ENCODE measurements around the gene ZFP64.

ZFP64 gene

GRCh38 chr20:52153896-52154295 is 37.7 kb downstream of the ZFP64 start:
- DNase-seq, result no peak

GRCh38 chr20:52152921-52153320 is 38.7 kb downstream of the ZFP64 start:
- DNase-seq, result no peak

- DNase-seq, result no peak
These were observed 39.2 kb downstream of the ZFP64 start for GRCh38 chr20:52152416-52152815.

GRCh38 chr20:52150440-52151258 is 40.9 kb downstream of the ZFP64 start:
- peak; percentile 49 for DNase-seq

- DNase-seq, result no peak
These were observed 46.0 kb downstream of the ZFP64 start for GRCh38 chr20:52145587-52145986.

GRCh38 chr20:52143277-52143676 is 48.3 kb downstream of the ZFP64 start:
- DNase-seq, result no peak

- DNase-seq, result no peak
These were observed 48.8 kb downstream of the ZFP64 start for GRCh38 chr20:52142757-52143156.

- DNase-seq, result no peak
These were observed 51.6 kb downstream of the ZFP64 start for GRCh38 chr20:52139986-52140385.

GRCh38 chr20:52137850-52138249 is 53.7 kb downstream of the ZFP64 start:
- DNase-seq, result no peak

- DNase-seq, result peak; percentile 10
These were observed 57.9 kb downstream of the ZFP64 start for GRCh38 chr20:52133714-52134113.

GRCh38 chr20:52132337-52132736 is 59.2 kb downstream of the ZFP64 start:
- DNase-seq, result no peak

GRCh38 chr20:52131048-52131643 is 60.4 kb downstream of the ZFP64 start:
- DNase-seq, result no peak

- peak; percentile 6 for DNase-seq
These were observed 61.2 kb downstream of the ZFP64 start for GRCh38 chr20:52130406-52130805.

- DNase-seq, result peak; percentile 67
These were observed 62.0 kb downstream of the ZFP64 start for GRCh38 chr20:52129611-52130010.

- no peak for DNase-seq
These were observed 64.3 kb downstream of the ZFP64 start for GRCh38 chr20:52127309-52127708.

GRCh38 chr20:52124821-52125220 is 66.8 kb downstream of the ZFP64 start:
- no peak for DNase-seq

GRCh38 chr20:52118696-52119095 is 72.9 kb downstream of the ZFP64 start:
- DNase-seq, result no peak

- no peak for DNase-seq
These were observed 73.5 kb downstream of the ZFP64 start for GRCh38 chr20:52118016-52118623.

- no peak for DNase-seq
These were observed 81.1 kb downstream of the ZFP64 start for GRCh38 chr20:52110456-52110855.

- DNase-seq, result peak; percentile 29
These were observed 85.8 kb downstream of the ZFP64 start for GRCh38 chr20:52105442-52106422.

GRCh38 chr20:52104546-52105441 is 86.8 kb downstream of the ZFP64 start:
- peak; percentile 44 for DNase-seq
